ENCODE results near the gene FAM186B.

FAM186B gene

DNA sequence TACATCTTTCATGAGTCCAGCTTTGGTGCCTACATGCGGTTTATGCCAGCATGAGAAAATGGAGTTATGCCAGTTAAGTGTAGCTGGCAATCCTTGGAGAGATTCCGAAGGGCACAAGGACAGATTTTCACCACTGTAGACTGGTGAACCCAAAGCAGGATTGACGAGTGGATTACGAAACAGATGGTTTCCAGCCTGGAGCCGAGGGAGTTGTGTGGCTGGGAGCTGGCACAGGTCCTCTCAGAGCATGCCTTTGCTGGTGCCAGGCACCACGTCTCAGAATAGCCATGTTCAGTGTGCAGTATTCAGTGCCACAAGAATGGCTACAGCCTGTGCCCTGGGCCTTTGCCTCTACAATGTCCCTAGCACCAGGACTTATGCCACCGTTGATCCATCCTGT lies 53.4 kb downstream of the FAM186B start:
- peak; percentile 16 for DNase-seq (ENCODE audit: low read depth)

GRCh38 chr12:49550693-49551252 lies 54.7 kb downstream of the FAM186B start:
- no peak for DNase-seq (ENCODE audit: low read depth)

GRCh38 chr12:49549735-49550692 lies 55.4 kb downstream of the FAM186B start:
- no peak for DNase-seq (ENCODE audit: low read depth)

GRCh38 chr12:49548822-49549648 lies 56.4 kb downstream of the FAM186B start:
- peak; percentile 21 for DNase-seq (ENCODE audit: low read depth)

GRCh38 chr12:49548481-49548821 lies 57.0 kb downstream of the FAM186B start:
- DNase-seq (ENCODE audit: low read depth), result no peak

DNA sequence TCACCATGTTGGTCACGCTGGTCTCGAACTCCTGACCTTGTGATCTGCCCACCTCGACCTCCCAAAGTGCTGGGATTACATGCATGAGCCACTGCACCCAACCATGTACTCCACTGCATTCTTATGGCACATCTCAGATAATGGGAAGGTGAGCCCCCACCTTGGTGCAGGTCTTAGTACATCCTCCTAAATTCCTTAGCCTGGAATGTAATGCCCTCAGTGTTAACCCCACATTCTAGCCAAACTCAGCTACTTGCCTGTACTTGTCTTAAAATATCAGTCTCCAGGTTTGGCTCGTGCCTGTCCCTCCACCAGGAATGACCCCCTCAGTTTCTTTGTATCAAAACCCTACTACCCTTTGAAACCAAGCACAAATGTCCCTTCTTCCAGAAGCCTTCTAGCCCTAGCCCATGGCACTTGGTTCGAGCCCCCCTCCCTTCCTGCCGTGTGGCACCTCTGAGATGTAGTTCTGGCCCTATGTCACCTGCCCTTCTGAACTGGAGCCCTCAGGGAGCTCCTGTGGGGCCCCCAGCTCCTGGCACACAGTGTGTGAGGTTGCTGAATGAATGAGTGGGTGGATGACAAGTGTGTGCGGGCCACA lies 58.2 kb downstream of the FAM186B start:
- no peak for DNase-seq (ENCODE audit: low read depth)

DNA sequence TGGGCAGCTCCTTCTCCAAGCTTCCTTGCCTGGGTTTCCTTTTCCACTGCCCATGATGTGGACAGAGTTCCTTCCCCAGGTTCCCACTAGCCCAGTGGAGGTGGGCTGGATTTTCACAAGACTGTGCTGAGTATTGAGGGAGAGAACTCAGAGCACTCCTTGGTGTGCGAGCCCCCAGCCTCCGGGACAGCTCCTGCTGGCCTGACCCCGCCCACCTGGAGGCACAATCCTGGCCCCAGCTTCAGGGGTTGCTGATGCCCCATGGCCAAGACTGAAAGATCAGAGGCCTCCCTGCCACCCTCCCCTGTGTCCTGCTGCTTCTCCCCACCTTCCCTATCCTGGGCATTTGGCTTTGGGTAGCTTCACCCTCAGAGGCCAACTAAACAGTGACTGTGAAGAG lies 59.0 kb downstream of the FAM186B start:
- no peak for DNase-seq (ENCODE audit: low read depth)

DNA sequence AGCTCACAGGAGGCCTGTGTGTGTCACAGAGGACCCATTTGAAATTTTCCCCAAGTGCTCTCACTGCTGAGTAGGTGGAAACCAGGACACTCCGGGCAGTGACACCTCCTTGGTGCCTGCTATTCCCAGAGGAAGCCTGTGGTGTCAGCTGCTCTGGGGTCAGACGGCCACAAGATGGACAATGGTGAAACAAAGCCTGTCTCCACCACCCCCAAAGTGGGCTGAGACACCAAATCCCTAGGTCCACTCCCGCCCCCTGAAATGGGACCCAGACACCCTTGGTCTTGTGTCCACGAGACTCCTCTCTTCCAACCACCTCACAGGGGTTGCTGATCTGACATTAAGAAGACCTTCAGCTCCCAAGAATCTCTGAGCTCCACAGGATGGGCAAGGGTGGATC lies 59.6 kb downstream of the FAM186B start:
- DNase-seq (ENCODE audit: low read depth), result no peak

- no peak for DNase-seq (ENCODE audit: low read depth)
These were observed 61.3 kb downstream of the FAM186B start for GRCh38 chr12:49543914-49544815.

DNA sequence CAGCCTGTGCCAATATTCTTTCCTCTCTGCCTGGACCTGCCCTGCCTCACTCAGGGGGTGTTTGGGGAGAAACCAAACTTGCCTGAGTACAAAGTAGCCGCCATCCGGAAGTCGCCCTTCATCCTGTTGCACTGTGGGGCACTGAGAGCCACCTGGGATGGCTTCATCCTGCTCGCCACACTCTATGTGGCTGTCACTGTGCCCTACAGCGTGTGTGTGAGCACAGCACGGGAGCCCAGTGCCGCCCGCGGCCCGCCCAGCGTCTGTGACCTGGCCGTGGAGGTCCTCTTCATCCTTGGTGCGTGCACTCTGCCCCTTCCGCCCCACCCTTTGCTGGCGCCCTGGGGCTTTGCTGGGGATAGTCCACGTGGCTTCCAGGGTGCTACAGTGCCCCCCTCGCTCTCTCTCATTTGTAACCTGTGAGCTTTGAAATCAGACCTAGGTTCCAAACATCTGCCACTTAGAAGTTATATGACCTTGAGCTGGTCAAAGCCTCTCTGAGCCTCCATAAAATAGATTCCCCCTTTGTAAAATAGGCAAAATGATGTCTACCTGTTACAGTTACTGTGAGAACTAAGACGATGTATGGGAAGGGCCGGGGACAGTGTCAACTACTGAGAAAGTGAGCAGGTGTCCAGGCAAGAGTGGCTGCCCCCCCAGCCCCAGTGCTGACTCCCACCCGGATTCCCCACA lies 62.1 kb downstream of the FAM186B start:
- DNase-seq (ENCODE audit: low read depth), result no peak

- no peak for DNase-seq (ENCODE audit: low read depth)
These were observed 62.8 kb downstream of the FAM186B start for GRCh38 chr12:49542592-49543160.

GRCh38 chr12:49541911-49542505 lies 63.4 kb downstream of the FAM186B start:
- no peak for DNase-seq (ENCODE audit: low read depth)

DNA sequence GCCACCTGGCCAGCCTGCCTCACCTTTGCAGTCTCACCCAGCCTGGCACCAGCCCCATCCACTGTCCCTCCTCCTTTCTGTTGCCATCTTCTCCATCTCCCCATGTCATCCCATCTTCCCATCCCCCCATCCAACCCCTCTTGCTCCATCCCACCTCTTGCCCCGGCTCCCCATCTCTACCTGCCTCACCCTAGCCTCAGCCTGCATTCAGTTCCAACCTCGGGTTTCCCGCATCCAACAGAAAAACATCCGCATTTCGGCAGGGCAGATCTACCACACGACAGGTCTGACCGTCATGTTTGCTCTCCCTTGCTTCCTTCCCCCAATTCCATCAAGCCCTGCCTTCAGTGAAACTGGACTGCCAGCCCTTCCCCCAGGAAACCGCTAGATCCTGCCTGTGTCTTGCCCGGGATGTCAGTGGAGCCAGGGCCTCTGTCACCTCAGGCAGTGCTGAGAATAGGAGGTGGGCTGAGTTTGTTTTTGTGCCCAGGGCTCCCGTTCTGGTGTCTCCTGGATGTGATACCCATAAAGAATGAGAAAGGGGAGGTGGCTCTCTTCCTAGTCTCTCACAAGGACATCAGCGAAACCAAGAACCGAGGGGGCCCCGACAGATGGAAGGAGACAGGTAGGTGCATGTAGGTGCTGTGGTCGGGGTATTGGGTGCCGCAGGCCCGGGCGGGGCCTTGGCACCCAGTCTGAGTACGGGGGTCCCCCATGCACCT lies 64.1 kb downstream of the FAM186B start:
- no peak for DNase-seq (ENCODE audit: low read depth)

DNA sequence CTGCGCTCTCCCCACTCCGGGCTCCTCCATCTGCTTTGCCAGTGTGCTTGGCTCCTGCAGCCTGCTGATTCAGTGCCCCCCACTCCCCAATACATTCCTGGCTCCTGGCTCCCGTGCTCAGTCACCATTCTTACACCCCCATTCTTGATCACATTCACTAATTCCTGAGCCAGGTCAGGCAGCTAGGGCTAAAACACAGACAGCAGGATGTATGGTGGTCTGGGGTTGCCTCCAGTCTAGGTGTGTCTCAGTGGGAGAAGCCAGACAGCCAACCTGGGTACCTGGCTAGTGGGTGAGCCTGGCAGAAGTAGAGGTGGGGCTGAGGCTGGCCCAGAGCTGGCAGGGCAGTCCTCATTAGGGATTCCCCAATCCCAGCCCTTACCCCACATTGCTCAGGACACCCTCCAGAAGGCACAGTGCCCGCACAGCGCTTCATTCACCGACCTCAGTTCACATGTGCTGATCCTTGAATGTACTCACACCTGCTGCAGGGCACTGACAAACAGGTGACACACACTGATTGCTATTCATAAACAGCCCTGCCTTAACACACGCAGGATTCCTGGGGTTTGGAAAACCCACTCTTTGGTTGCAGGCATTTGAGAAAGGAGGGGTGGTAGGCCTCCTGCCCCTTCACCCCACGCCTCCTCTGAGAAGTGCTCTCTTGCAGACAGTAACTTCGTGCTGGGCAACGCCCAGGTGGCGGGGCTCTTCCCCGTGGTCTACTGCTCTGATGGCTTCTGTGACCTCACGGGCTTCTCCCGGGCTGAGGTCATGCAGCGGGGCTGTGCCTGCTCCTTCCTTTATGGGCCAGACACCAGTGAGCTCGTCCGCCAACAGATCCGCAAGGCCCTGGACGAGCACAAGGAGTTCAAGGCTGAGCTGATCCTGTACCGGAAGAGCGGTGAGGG lies 65.0 kb downstream of the FAM186B start:
- no peak for DNase-seq (ENCODE audit: low read depth)

GRCh38 chr12:49539406-49540228 lies 65.8 kb downstream of the FAM186B start:
- DNase-seq (ENCODE audit: low read depth), result no peak

DNA sequence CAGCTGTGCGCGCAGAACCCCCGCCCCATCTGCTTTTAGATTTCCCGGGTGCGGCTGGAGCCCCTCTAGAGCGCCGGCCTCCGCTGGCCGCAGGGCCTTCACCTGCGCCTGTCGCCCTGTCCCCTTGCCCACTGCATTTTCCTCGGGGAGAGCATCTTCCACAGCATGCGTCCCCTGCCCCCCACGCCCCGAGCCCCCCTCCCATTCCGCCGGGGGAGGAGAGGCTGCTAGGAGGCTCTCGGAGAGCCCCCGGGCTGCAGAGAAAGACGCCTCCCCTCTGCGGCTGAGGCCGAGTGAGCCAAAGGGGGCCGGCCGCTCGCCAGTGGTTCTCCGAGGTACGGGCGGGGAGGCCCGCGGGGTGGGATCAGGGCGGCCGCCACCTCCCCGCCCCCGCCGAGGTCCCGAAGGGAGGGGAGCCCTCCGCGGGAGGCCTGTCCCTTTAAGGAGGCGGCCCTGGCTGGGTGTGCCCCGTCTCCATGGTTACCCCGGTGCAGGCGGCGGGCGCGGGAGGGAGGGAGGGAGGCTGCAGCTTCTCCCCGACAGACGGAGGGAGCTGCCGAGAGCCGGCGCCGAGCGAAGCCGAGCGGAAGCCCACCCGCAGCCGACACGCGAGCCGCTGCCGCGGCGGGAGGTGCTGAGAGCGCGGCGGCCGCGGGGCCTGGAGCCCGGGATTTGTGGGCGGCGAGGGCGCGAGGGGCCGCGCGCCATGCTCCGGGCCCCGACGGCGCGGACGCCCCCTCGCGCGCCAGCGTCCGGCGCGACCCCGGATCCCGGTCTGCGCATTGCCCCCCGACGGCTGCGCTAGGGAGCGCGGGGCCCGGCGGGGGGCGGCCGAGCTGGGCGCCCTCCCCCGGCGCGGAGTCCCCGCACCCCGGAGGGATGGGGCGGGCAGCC lies 66.7 kb downstream of the FAM186B start, which contains the start of gene KCNH3:
Gene KCNH3 (plus strand): TSS at position 521 of the 894 bp plus-strand sequence. CDS start 387 bp downstream, outside the sequence.
- DNase-seq (ENCODE audit: low read depth), result peak; percentile 78
